GM12878 (cell line): ENCODE measurements around the gene OR2V1. TPM values are rescaled to one million over a fixed set of nuclear protein-coding genes. Genes with fewer than 3 reads are reported as not detected.
"Not testable (repeated sequence)": the region's sequence is repeated elsewhere in the genome, so short reads cannot be mapped to it uniquely, and the experiment has no call there.

Source experiments
- ATAC-seq: fragments of 200-7000 bp; cut with Tn5 transposase; 3 replicates; pipeline ENCODE4 v1.9.1; 2020; ENCODE audit warnings: mild to moderate bottlenecking, moderate library complexity
- BruUV-seq: library from RNA; stranded (reverse); fragments of 400-500 nt; replicated peaks from 2 replicates; lab custom pipeline; 2021; lab: Mats Ljungman, UMichigan
- CTCF ChIA-PET: fragments of 300-600 bp; sonication (Branson Sonifier 250); formaldehyde crosslinking; extraction: SDS; loops from one replicate; lab custom pipeline; 2021; ENCODE audit warnings: inconsistent platforms; lab: Yijun Ruan, JAX
- POLR2A ChIA-PET: fragments of 350-600 bp; formaldehyde crosslinking; extraction: SDS; loops from one replicate; lab custom pipeline; 2021; ENCODE audit warnings: inconsistent platforms; lab: Charles Lee
- RAD21 ChIA-PET: fragments of 300-600 bp; sonication (Branson Sonifier 250); formaldehyde crosslinking; loops from one replicate; lab custom pipeline; 2023; ENCODE audit warnings: antibody characterized with exemption; ENCODE audit not compliant: unreplicated experiment; lab: Charles Lee
- SMC1A ChIA-PET: fragments of 300-600 bp; sonication (Branson Sonifier 250); formaldehyde crosslinking; loops from one replicate; lab custom pipeline; 2023; ENCODE audit not compliant: unreplicated experiment, uncharacterized antibody; lab: Charles Lee
- DNase-seq: peaks from one replicate; pipeline ENCODE4 v3.0.0-alpha.2; 2011; ENCODE audit warnings: low read depth, low spot score
- FAIRE-seq: peaks from 3 replicates; lab custom pipeline; 2011; peaks lifted over from hg19 to GRCh38; lab: Jason Lieb, UNC
- H2AFZ ChIP-seq: 2 replicates; pipeline ENCODE4 v1.6.0; 2011; ENCODE audit warnings: low read depth, low read length, control low read depth; ENCODE audit not compliant: control insufficient read depth
- H3K27ac ChIP-seq: 2 replicates; pipeline ENCODE4 v1.5.1; 2011; ENCODE audit warnings: control low read depth; ENCODE audit not compliant: control insufficient read depth, insufficient read depth
- H3K27me3 ChIP-seq, 2 experiments: replicated peaks in 1 of 2; 2 replicates each; pipeline versions ENCODE4 v1.6.0 to v1.6.1; 2011; ENCODE audit warnings: low read length in 1 of 2; ENCODE audit not compliant: control insufficient read depth in 2 of 2, insufficient read depth in 2 of 2
- H3K36me3 ChIP-seq, 2 experiments: 2 replicates each; pipeline ENCODE4 v1.5.1; 2011; ENCODE audit warnings: low read length in 1 of 2; ENCODE audit not compliant: control insufficient read depth in 2 of 2, insufficient read depth in 2 of 2
- H3K4me1 ChIP-seq: 2 replicates; pipeline ENCODE4 v1.6.1; 2011; ENCODE audit warnings: mild to moderate bottlenecking, low read length, moderate library complexity, mixed read lengths; ENCODE audit not compliant: control insufficient read depth, insufficient read depth
- H3K4me2 ChIP-seq: 2 replicates; pipeline ENCODE4 v1.6.0; 2011; ENCODE audit warnings: control low read depth; ENCODE audit not compliant: control insufficient read depth, insufficient read depth
- H3K4me3 ChIP-seq: fragments of 200-600 bp; sonication (generic); 2 replicates; pipeline ENCODE4 v1.5.1; 2016
- H3K79me2 ChIP-seq: 2 replicates; pipeline ENCODE4 v1.6.0; 2011; ENCODE audit warnings: low read length; ENCODE audit not compliant: control insufficient read depth, insufficient read depth
- H3K9ac ChIP-seq: 2 replicates; pipeline ENCODE4 v1.8.0; 2011; ENCODE audit warnings: low read length, control low read depth, mixed read lengths; ENCODE audit not compliant: control insufficient read depth, insufficient read depth
- H3K9me3 ChIP-seq: replicated peaks from 3 replicates; pipeline ENCODE4 v1.5.1; 2011; ENCODE audit warnings: mild to moderate bottlenecking, low read length; ENCODE audit not compliant: control insufficient read depth, insufficient read depth
- H4K20me1 ChIP-seq: 2 replicates; pipeline ENCODE4 v1.6.0; 2011; ENCODE audit not compliant: control insufficient read depth, insufficient read depth
- CHD4 ChIP-seq: fragments of 200-600 bp; sonication (generic); IDR thresholded peaks from 2 replicates; pipeline ENCODE4 v1.6.1; 2016; ENCODE audit warnings: mild to moderate bottlenecking
- FOXK2 ChIP-seq: fragments of 450-650 bp; IDR thresholded peaks from 2 replicates; pipeline ENCODE4 v1.6.1; 2017; ENCODE audit warnings: mild to moderate bottlenecking, moderate library complexity
- NFYA ChIP-seq: IDR thresholded peaks from 2 replicates; pipeline ENCODE4 v1.6.1; 2011; ENCODE audit warnings: low read depth, mild to moderate bottlenecking, low read length, improper control_type of control experiment, borderline replicate concordance
- NR2C1 ChIP-seq: fragments of 450-650 bp; IDR thresholded peaks from 2 replicates; pipeline ENCODE4 v1.6.1; 2017; ENCODE audit warnings: antibody characterized with exemption, mild to moderate bottlenecking, moderate library complexity
- POU2F2 ChIP-seq: IDR thresholded peaks from 3 replicates; pipeline ENCODE4 v1.6.1; 2011; ENCODE audit warnings: low read depth, mild to moderate bottlenecking, low read length, borderline replicate concordance
- SUZ12 ChIP-seq: fragments of 200-600 bp; sonication (generic); IDR thresholded peaks from one replicate; pipeline ENCODE4 v1.6.1; 2018; ENCODE audit warnings: antibody characterized with exemption, mild to moderate bottlenecking; ENCODE audit not compliant: unreplicated experiment
- ZBED1 ChIP-seq: IDR thresholded peaks from 2 replicates; pipeline ENCODE4 v1.6.1; 2016; ENCODE audit warnings: borderline replicate concordance
- WGBS: methylation state at CpG from one replicate; pipeline ENCODE4 v1.1.6; 2016; ENCODE audit warnings: low lambda C conversion rate; ENCODE audit not compliant: insufficient replicate concordance, insufficient coverage; ENCODE audit errors: missing lambda C conversion rate; 5-methylcytosine and 5-hydroxymethylcytosine counted together
- in situ Hi-C: fragments of 300-500 bp; cut with MboI; formaldehyde crosslinking; loops from 9 replicates; pipeline ENCODE4 v1.14.3; 2018; ENCODE audit warnings: mixed read lengths
- intact Hi-C: fragments of 100-400 bp; cut with micrococcal nuclease; formaldehyde crosslinking; loops from one replicate; pipeline ENCODE4 v1.14.2; 2022; ENCODE audit not compliant: unreplicated experiment
- polyA plus RNA-seq, 11 experiments: library from polyadenylated mRNA; depleted of rRNA in 4 of 11; unstranded in 6 of 11; stranded (reverse) in 5 of 11; fragments of >200 nt; fragmentation: Nextera tagmentation in 4 of 11; fragmentation: Illumina TruSeq in 1 of 11; extraction: Ambion mirVana in 4 of 11; extraction: Trizol in 1 of 11; gene quantifications; 1 replicate in 1 of 11; 2 replicates in 10 of 11; pipeline versions ENCODE4 v1.2.1 to v1.2.3, GENCODE V29; 2011 to 2016; ENCODE audit warnings: inconsistent platforms in 2 of 11, missing spikeins in 2 of 11, low read depth in 1 of 11
- total RNA-seq, 4 experiments: library from RNA; depleted of rRNA in 3 of 4; stranded (reverse); fragments of >200 nt in 3 of 4; fragmentation: Illumina TruSeq in 1 of 4; extraction: Trizol in 1 of 4; gene quantifications; 2 replicates each; pipeline versions ENCODE4 v1.2.1 to v1.2.3, GENCODE V29; 2013 to 2021

Gene OR2V1
- total and polyA plus RNA-seq, 10 of the 15 experiments (the other 5 are each of a cell fraction or from before 2014, with no cell fraction given) = 0.20 to 4.4 TPM; not detected in 8

- no peaks in the 10 kb centered on the region; a peak in 1 of 4 replicates for H3K27me3 ChIP-seq
- no TSS peak for BruUV-seq
- RAD21 ChIA-PET = interaction anchor here (1.3 kb wide), 1 partner anchor 18 kb away, joined by 5 read pairs; no protein-coding TSS in a partner anchor
- no peak overlapping the region for H3K4me3 ChIP-seq
- ATAC-seq (no peak), FAIRE-seq (no peak)
- H3K4me2 ChIP-seq = no peak overlapping the region
- 0 out of 2 replicates have a peak overlapping the region, but pooled peaks have one; percentile 6 for H3K27ac ChIP-seq
- CTCF ChIA-PET = interaction anchor here (0.6 to 1.2 kb wide), 3 partner anchors 10 to 35 kb away, joined by 4 to 6 read pairs (median 5); no protein-coding TSS in a partner anchor
- 0 out of 2 replicates have a peak, but pooled peaks cover 3% of the 10 kb centered on the region for H3K4me1 ChIP-seq
- H2AFZ ChIP-seq = no peak overlapping the region
- in situ Hi-C loops = no loop called here
- H4K20me1 ChIP-seq = no peaks in the 10 kb centered on the region
- POLR2A ChIA-PET = no interaction called here
- H3K9me3 ChIP-seq = no peaks in the 10 kb centered on the region; the same call in 2 of the 3 replicates
- TF ChIP-seq SUZ12 (no peak), CHD4 (no peak), POU2F2 (no peak), ZBED1 (no peak), NFYA (no peak), FOXK2 (no peak), NR2C1 (no peak)
- TF ChIP-seq, all 136 proteins: peak for 0
- Histone ChIP-seq H3K79me2 (no peaks in the 10 kb centered on the region), H3K36me3 (no peaks in the 10 kb centered on the region), H3K9ac (no peak overlapping the region)
- SMC1A ChIA-PET = interaction anchor here (1.0 to 3.2 kb wide), 3 partner anchors 21 to 289 kb away, joined by 3 to 11 read pairs (median 4); no protein-coding TSS in a partner anchor
- intact Hi-C loops = no loop called here
- WGBS = 70% methylated on average over 6 of the region's 6 CpGs
- DNase-seq = no peak
These were observed 18.4 kb upstream of the OR2V1 start for GRCh38 chr5:181149355-181149754.

- H3K9ac ChIP-seq, DNase-seq, H3K36me3 ChIP-seq, in situ Hi-C loops, intact Hi-C loops, BruUV-seq, H3K4me2 ChIP-seq, H3K4me1 ChIP-seq, H3K27ac ChIP-seq, ATAC-seq, H2AFZ ChIP-seq, H3K79me2 ChIP-seq, H4K20me1 ChIP-seq, H3K27me3 ChIP-seq, H3K9me3 ChIP-seq, H3K4me3 ChIP-seq, FAIRE-seq: not testable (repeated sequence)
- ChIA-PET SMC1A (interaction anchor here (1.2 kb wide), 1 partner anchor 10 kb away, joined by 3 read pairs; no protein-coding TSS in a partner anchor), RAD21 (interaction anchor here (0.6 to 1.2 kb wide), 2 partner anchors 9 to 10 kb away, joined by 3 read pairs; no protein-coding TSS in a partner anchor), CTCF (interaction anchor here (0.6 to 0.8 kb wide), 2 partner anchors 11 to 104 kb away, joined by 3 to 5 read pairs; no protein-coding TSS in a partner anchor), POLR2A (interaction anchor here (0.6 kb wide), 1 partner anchor 77 kb away, joined by 8 read pairs; no protein-coding TSS in a partner anchor)
- 33% methylated on average over 7 of the region's 7 CpGs for WGBS
These were observed 16.1 kb upstream of the OR2V1 start, which contains the start of gene OR2V2 for GRCh38 chr5:181146927-181147636. Gene OR2V2 (plus strand): TSS chr5:181147586. CDS start chr5:181154943, 7,357 bp downstream.
